H1 (cell line): ENCODE results near the gene EPB41L4B. TPM values are rescaled to one million over a fixed set of nuclear protein-coding genes. Genes with fewer than 3 reads are reported as not detected.

Experiments used
- CTCF ChIA-PET: fragments of 300-600 bp; sonication (Branson Sonifier 250); formaldehyde crosslinking; loops from one replicate; lab custom pipeline; 2021; ENCODE audit not compliant: partially characterized antibody; lab: Charles Lee
- POLR2A ChIA-PET: fragments of 300-600 bp; sonication (Branson Sonifier 250); formaldehyde crosslinking; loops from one replicate; lab custom pipeline; 2021; ENCODE audit warnings: inconsistent platforms; ENCODE audit not compliant: partially characterized antibody; lab: Charles Lee
- DNase-seq, 2 experiments: peaks; one replicate each; pipeline versions ENCODE4 v3.0.0 to v3.0.0-alpha.2; 2010 to 2022; ENCODE audit warnings: low spot score in 2 of 2, low read depth in 1 of 2, mixed read lengths in 1 of 2
- FAIRE-seq: peaks from 2 replicates; lab custom pipeline; 2011; peaks lifted over from hg19 to GRCh38; lab: Jason Lieb, UNC
- H2AFZ ChIP-seq: 2 replicates; pipeline ENCODE4 v1.8.1; 2012; ENCODE audit warnings: low read length, inconsistent platforms
- H2AK5ac ChIP-seq: 2 replicates; pipeline ENCODE4 v1.6.1; 2013; ENCODE audit warnings: low read depth, low read length
- H2BK120ac ChIP-seq: replicated peaks from 2 replicates; pipeline ENCODE3; 2013; ENCODE audit warnings: low read depth, low read length, inconsistent platforms
- H2BK12ac ChIP-seq: 2 replicates; pipeline ENCODE4 v1.6.1; 2013; ENCODE audit warnings: low read depth, low read length
- H2BK15ac ChIP-seq: 2 replicates; pipeline ENCODE4 v1.6.1; 2013; ENCODE audit warnings: low read length
- H2BK20ac ChIP-seq: 2 replicates; pipeline ENCODE4 v1.6.1; 2013; ENCODE audit warnings: low read length
- H2BK5ac ChIP-seq: 2 replicates; pipeline ENCODE4 v1.6.1; 2013; ENCODE audit warnings: low read depth, low read length
- H3K14ac ChIP-seq: 2 replicates; pipeline ENCODE4 v1.6.1; 2013; ENCODE audit warnings: inconsistent platforms; ENCODE audit not compliant: insufficient read length
- H3K18ac ChIP-seq: 2 replicates; pipeline ENCODE4 v1.6.1; 2013; ENCODE audit warnings: low read length; ENCODE audit errors: extremely low read depth
- H3K23ac ChIP-seq: 2 replicates; pipeline ENCODE4 v1.6.1; 2013; ENCODE audit warnings: inconsistent platforms; ENCODE audit not compliant: insufficient read length
- H3K23me2 ChIP-seq: 2 replicates; pipeline ENCODE4 v1.6.1; 2013; ENCODE audit warnings: low read depth, low read length
- H3K27ac ChIP-seq: 2 replicates; pipeline ENCODE4 v1.6.1; 2011; ENCODE audit warnings: low read depth, low read length, inconsistent platforms
- H3K27me3 ChIP-seq, 4 experiments: replicated peaks in 1 of 4; 1 replicate in 1 of 4; 2 replicates in 3 of 4; pipeline versions ENCODE4 v1.6.1 to v1.8.1; 2011 to 2013; ENCODE audit warnings: low read length in 3 of 4, mild to moderate bottlenecking in 3 of 4, inconsistent platforms in 2 of 4, mixed read lengths in 2 of 4, moderate library complexity in 1 of 4; ENCODE audit not compliant: control insufficient read depth in 3 of 4, insufficient read depth in 3 of 4; ENCODE audit errors: extremely low read depth in 1 of 4
- H3K36me3 ChIP-seq, 4 experiments: 2 replicates each; pipeline versions ENCODE4 v1.6.1 to v1.8.1; 2011 to 2013; ENCODE audit warnings: mild to moderate bottlenecking in 4 of 4, low read length in 3 of 4, moderate library complexity in 2 of 4, control low read depth in 1 of 4, inconsistent platforms in 1 of 4; ENCODE audit not compliant: insufficient read depth in 4 of 4, control insufficient read depth in 2 of 4
- H3K4ac ChIP-seq: replicated peaks from 2 replicates; pipeline ENCODE3; 2013; ENCODE audit warnings: low read length, low read depth, mixed read lengths, inconsistent platforms; ENCODE audit not compliant: insufficient read length
- H3K4me1 ChIP-seq, 4 experiments: replicated peaks in 1 of 4; 1 replicate in 1 of 4; 2 replicates in 3 of 4; pipeline versions ENCODE4 v1.6.1 to v1.8.1; 2011 to 2013; ENCODE audit warnings: low read length in 3 of 4, inconsistent platforms in 2 of 4, mixed read lengths in 1 of 4; ENCODE audit not compliant: insufficient read depth in 4 of 4, control insufficient read depth in 3 of 4
- H3K4me2 ChIP-seq, 2 experiments: 2 replicates each; pipeline versions ENCODE4 v1.6.1 to v1.8.1; 2011 to 2013; ENCODE audit warnings: low read depth in 2 of 2, low read length in 2 of 2, control low read depth in 1 of 2, inconsistent platforms in 1 of 2, mild to moderate bottlenecking in 1 of 2; ENCODE audit not compliant: insufficient read depth in 1 of 2
- H3K4me3 ChIP-seq, 4 experiments: fragments of 200-600, 300-600 bp in 1 of 4; sonication (generic), shearing (Covaris generic), sonication (Bioruptor Twin) in 1 of 4; 2 replicates each; pipeline versions ENCODE4 v1.5.1 to v1.8.1; 2011 to 2016; ENCODE audit warnings: low read length in 4 of 4, low read depth in 3 of 4, control low read depth in 2 of 4, inconsistent platforms in 2 of 4, mild to moderate bottlenecking in 2 of 4, mixed read lengths in 1 of 4, moderate library complexity in 1 of 4; ENCODE audit not compliant: insufficient read depth in 2 of 4; ENCODE audit errors: extremely low read depth in 1 of 4
- H3K56ac ChIP-seq: replicated peaks from 2 replicates; pipeline ENCODE3; 2013; ENCODE audit warnings: low read depth, mild to moderate bottlenecking, mixed read lengths, low read length, inconsistent platforms; ENCODE audit not compliant: insufficient read length
- H3K79me1 ChIP-seq: 2 replicates; pipeline ENCODE4 v1.6.1; 2013; ENCODE audit warnings: low read depth, low read length, control low read depth
- H3K79me2 ChIP-seq, 2 experiments: 2 replicates each; pipeline versions ENCODE4 v1.6.1 to v1.8.1; 2012 to 2013; ENCODE audit warnings: low read length in 2 of 2, mild to moderate bottlenecking in 2 of 2, inconsistent platforms in 1 of 2; ENCODE audit not compliant: insufficient read depth in 2 of 2, control insufficient read depth in 1 of 2
- H3K9ac ChIP-seq, 4 experiments: replicated peaks in 1 of 4; 1 replicate in 1 of 4; 2 replicates in 3 of 4; pipeline versions ENCODE4 v1.6.1 to v1.8.1; 2011 to 2013; ENCODE audit warnings: low read depth in 3 of 4, low read length in 3 of 4, control low read depth in 2 of 4, mild to moderate bottlenecking in 2 of 4, moderate library complexity in 2 of 4, inconsistent platforms in 1 of 4; ENCODE audit errors: extremely low read depth in 1 of 4
- H3K9me3 ChIP-seq, 2 experiments: 2 replicates each; pipeline versions ENCODE4 v1.6.1 to v1.8.1; 2012 to 2013; ENCODE audit warnings: mild to moderate bottlenecking in 2 of 2, moderate library complexity in 2 of 2, control low read depth in 1 of 2, inconsistent platforms in 1 of 2, low read depth in 1 of 2, low read length in 1 of 2, mixed read lengths in 1 of 2; ENCODE audit not compliant: insufficient read depth in 2 of 2
- H4K20me1 ChIP-seq, 2 experiments: replicated peaks in 1 of 2; 2 replicates each; pipeline versions ENCODE3 to v1.8.1; 2011 to 2013; ENCODE audit warnings: inconsistent platforms in 2 of 2, low read length in 2 of 2, mild to moderate bottlenecking in 1 of 2; ENCODE audit not compliant: insufficient read depth in 2 of 2, control insufficient read depth in 1 of 2
- H4K5ac ChIP-seq: 2 replicates; pipeline ENCODE4 v1.6.1; 2013; ENCODE audit warnings: low read length, low read depth, mixed read lengths, inconsistent platforms; ENCODE audit not compliant: insufficient read length
- H4K8ac ChIP-seq: 2 replicates; pipeline ENCODE4 v1.8.0; 2013; ENCODE audit warnings: mild to moderate bottlenecking, moderate library complexity, low read length, inconsistent platforms; ENCODE audit not compliant: insufficient read depth; ENCODE audit errors: extremely low read depth
- H4K91ac ChIP-seq: replicated peaks from 2 replicates; pipeline ENCODE3; 2013; ENCODE audit warnings: low read length, mixed read lengths, inconsistent platforms; ENCODE audit not compliant: insufficient read length
- ATF2 ChIP-seq: IDR thresholded peaks from 2 replicates; pipeline ENCODE4 v1.6.1; 2012; ENCODE audit warnings: low read length, inconsistent platforms
- CTBP2 ChIP-seq: IDR thresholded peaks from 2 replicates; pipeline ENCODE4 v1.7.0; 2011; ENCODE audit warnings: borderline replicate concordance, mild to moderate bottlenecking, moderate library complexity, mixed read lengths, low read length; ENCODE audit not compliant: insufficient read depth, insufficient read length
- EGR1 ChIP-seq: IDR thresholded peaks from 2 replicates; pipeline ENCODE4 v1.6.1; 2011; ENCODE audit warnings: low read depth, low read length, borderline replicate concordance
- GABPA ChIP-seq: IDR thresholded peaks from 2 replicates; pipeline ENCODE4 v1.6.1; 2011; ENCODE audit warnings: mild to moderate bottlenecking, low read length, moderate library complexity, borderline replicate concordance; ENCODE audit not compliant: insufficient read depth
- KDM1A ChIP-seq: fragments of 200-600, 300-600 bp; sonication (generic); IDR thresholded peaks from 2 replicates; pipeline ENCODE4 v1.7.1; 2016; ENCODE audit warnings: mild to moderate bottlenecking, low read length, borderline replicate concordance
- POLR2AphosphoS5 ChIP-seq: IDR thresholded peaks from 2 replicates; pipeline ENCODE4 v1.6.1; 2011; ENCODE audit warnings: low read depth, low read length
- RAD21 ChIP-seq, 2 experiments: IDR thresholded peaks in 1 of 2; conservative IDR thresholded peaks in 1 of 2; 2 replicates each; pipeline ENCODE4 v1.6.1; 2011; ENCODE audit warnings: low read depth in 2 of 2, low read length in 2 of 2, improper control_type of control experiment in 1 of 2, inconsistent platforms in 1 of 2, mild to moderate bottlenecking in 1 of 2, moderate library complexity in 1 of 2
- SIN3A ChIP-seq, 2 experiments: IDR thresholded peaks in 1 of 2; conservative IDR thresholded peaks in 1 of 2; 2 replicates each; pipeline ENCODE4 v1.6.1; 2011 to 2012; ENCODE audit warnings: low read length in 2 of 2, improper control_type of control experiment in 1 of 2, low read depth in 1 of 2, mild to moderate bottlenecking in 1 of 2
- SRF ChIP-seq: IDR thresholded peaks from 2 replicates; pipeline ENCODE4 v1.6.1; 2011; ENCODE audit warnings: mild to moderate bottlenecking, low read depth, low read length, moderate library complexity
- SUZ12 ChIP-seq: fragments of 200-600 bp; sonication (generic); IDR thresholded peaks from 2 replicates; pipeline ENCODE4 v1.6.1; 2012; ENCODE audit warnings: mild to moderate bottlenecking, inconsistent platforms, low read length, moderate library complexity, mixed read lengths
- WGBS, 2 experiments: shearing (Covaris generic) in 1 of 2; methylation state at CpG; one replicate each; pipeline versions ENCODE4 v1.1.6 to v1.1.7; 2013 to 2015; ENCODE audit warnings: low lambda C conversion rate in 2 of 2, mixed read lengths in 2 of 2, inconsistent platforms in 1 of 2, low coverage in 1 of 2, missing lambda C conversion rate in 1 of 2; ENCODE audit not compliant: insufficient replicate concordance in 2 of 2, insufficient coverage in 1 of 2, insufficient read length in 1 of 2; ENCODE audit errors: extremely low coverage in 1 of 2, missing lambda C conversion rate in 1 of 2; 5-methylcytosine and 5-hydroxymethylcytosine counted together
- polyA plus RNA-seq, 7 experiments: library from polyadenylated mRNA; depleted of rRNA in 3 of 7; stranded (reverse) in 5 of 7; unstranded in 2 of 7; fragments of >200 nt in 5 of 7; fragments of 200-250 nt in 2 of 7; gene quantifications; 1 replicate in 5 of 7; 2 replicates in 1 of 7; 4 replicates in 1 of 7; pipeline versions ENCODE4 v1.2.1 to v1.2.3, GENCODE V29; 2011 to 2013; ENCODE audit warnings: missing spikeins in 2 of 7, mixed read lengths in 2 of 7
- total RNA-seq: library from RNA; stranded (reverse); fragmentation: NEBNext Ultra II Directional; extraction: Animal tissue kit (Norgen Biotek cat#: 25700); gene quantifications from 2 replicates; pipeline ENCODE4 v1.2.1, GENCODE V29; 2021

EPB41L4B gene
- total and polyA plus RNA-seq, 2 of the 8 experiments (the other 6 are each of a cell fraction or from before 2014, with no cell fraction given) = 11.9 to 25.0 TPM

GRCh38 chr9:109346904-109347303, 26.0 kb upstream of the EPB41L4B start:
- Histone ChIP-seq H3K4me1 (peaks cover 6 to 9% (median 7%) of the 10 kb centered on the region in 4 experiments; a peak in 5 of 7 replicates), H2BK12ac (no peak overlapping the region), H4K8ac (no peak overlapping the region), H4K5ac (no peak overlapping the region), H4K20me1 (no peaks in the 10 kb centered on the region), H3K36me3 (no peaks in the 10 kb centered on the region), H2BK5ac (no peak overlapping the region), H3K9ac (no peak overlapping the region), H2BK15ac (no peak overlapping the region), H3K23ac (no peak overlapping the region), H3K79me2 (no peaks in the 10 kb centered on the region), H3K27ac (no peak overlapping the region), H3K9me3 (no peaks in the 10 kb centered on the region), H2BK120ac (no peak overlapping the region), H3K79me1 (no peaks in the 10 kb centered on the region), H3K4ac (no peak overlapping the region), H2AK5ac (no peak overlapping the region), H2AFZ (no peak overlapping the region), H3K14ac (no peak overlapping the region), H3K27me3 (no peaks in the 10 kb centered on the region), H2BK20ac (no peak overlapping the region), H4K91ac (no peak overlapping the region), H3K4me3 (no peak overlapping the region), H3K18ac (no peak overlapping the region), H3K23me2 (no peaks in the 10 kb centered on the region), H3K56ac (no peak overlapping the region), H3K4me2 (no peak overlapping the region)
- POLR2A ChIA-PET = no interaction called here
- TF ChIP-seq ATF2 (no peak), KDM1A (no peak), EGR1 (no peak), CTBP2 (no peak), GABPA (no peak), POLR2AphosphoS5 (no peak), SIN3A (conservative IDR thresholded peaks at IDR 0.05 in 1 of 2, IDR thresholded peaks at IDR 0.05 in 1 of 2; ENCODE audit: low read depth in 1 of 2, low read length in 2 of 2) (no peak), SUZ12 (no peak), RAD21 (IDR thresholded peaks at IDR 0.05 in 1 of 2, conservative IDR thresholded peaks at IDR 0.05 in 1 of 2; ENCODE audit: low read depth in 2 of 2, low read length in 2 of 2) (no peak), SRF (no peak)
- WGBS, 2 experiments = 75% methylated on average over 3 of the region's 3 CpGs; no CpG with 5 or more reads in 1 of the 2 experiments
- DNase-seq (no peak), FAIRE-seq (no peak)
- CTCF ChIA-PET = interaction anchor here (1.4 to 5.1 kb wide), 9 partner anchors 9 to 163 kb away, joined by 3 to 31 read pairs (median 8); no protein-coding TSS in a partner anchor
